GM12864 (cell line): Measurements from ENCODE around the gene ADA.

ENCODE experiments used
- DNase-seq: peaks from one replicate; pipeline ENCODE4 v3.0.0-alpha.2; 2011; ENCODE audit warnings: low read depth
- H3K4me3 ChIP-seq: 2 replicates; pipeline ENCODE4 v1.5.1; 2011; ENCODE audit warnings: mild to moderate bottlenecking, low read depth, low read length, control low read depth
- TF ChIP-seq, protein P1 (sequence below): IDR thresholded peaks from 2 replicates; pipeline ENCODE4 v1.5.1; 2011; ENCODE audit warnings: low read depth, mild to moderate bottlenecking, moderate library complexity, low read length, control low read depth, inconsistent platforms; ENCODE audit errors: missing control alignments

Gene ADA

DNA sequence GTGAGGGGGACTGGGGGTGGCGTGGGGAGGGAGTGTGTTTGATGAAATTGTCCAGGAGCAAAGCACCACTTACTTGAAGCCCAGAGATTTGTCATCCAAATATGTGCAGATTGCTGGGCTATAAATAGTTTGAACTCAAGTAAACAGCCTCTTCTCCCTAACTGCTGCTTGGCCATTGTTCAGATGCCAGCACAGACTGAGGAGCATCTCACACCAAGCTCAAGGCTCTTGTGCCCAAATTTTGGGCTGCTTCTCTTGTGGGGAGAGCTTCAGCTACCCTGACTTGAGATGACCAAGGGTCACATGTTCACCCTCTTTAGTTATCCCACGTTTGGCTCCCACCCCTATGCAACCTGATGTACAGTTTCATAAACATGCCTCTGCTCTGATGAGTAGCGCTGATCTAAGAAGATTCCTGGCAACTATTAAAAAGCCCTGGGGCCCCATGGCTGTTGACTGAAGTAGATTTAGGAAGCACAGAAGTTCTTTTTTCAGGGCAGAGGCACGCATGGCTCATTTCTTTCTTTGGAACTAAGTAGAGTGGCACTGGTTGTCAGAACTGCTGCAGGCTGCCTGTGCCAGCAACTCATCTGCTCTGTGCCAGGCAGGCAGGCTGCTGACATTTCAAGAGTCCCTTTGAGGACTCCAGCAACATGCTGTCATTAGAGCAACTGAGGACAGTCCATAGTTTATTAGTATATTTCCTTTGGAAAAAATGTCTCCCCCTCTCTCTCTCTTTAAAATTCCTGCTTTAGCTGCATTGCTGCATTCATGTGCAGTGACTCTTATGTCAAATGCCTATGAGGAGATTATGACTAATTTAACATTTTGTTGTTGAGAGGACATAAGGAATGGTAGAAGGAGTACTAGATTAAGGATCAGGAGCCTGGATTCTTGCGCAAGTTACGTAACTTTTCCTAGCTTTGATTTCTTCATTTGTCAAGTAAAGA lies 78.7 kb downstream of the ADA start:
- no peak overlapping the region for H3K4me3 ChIP-seq
- DNase-seq = no peak
- TF ChIP-seq, protein P1, sequence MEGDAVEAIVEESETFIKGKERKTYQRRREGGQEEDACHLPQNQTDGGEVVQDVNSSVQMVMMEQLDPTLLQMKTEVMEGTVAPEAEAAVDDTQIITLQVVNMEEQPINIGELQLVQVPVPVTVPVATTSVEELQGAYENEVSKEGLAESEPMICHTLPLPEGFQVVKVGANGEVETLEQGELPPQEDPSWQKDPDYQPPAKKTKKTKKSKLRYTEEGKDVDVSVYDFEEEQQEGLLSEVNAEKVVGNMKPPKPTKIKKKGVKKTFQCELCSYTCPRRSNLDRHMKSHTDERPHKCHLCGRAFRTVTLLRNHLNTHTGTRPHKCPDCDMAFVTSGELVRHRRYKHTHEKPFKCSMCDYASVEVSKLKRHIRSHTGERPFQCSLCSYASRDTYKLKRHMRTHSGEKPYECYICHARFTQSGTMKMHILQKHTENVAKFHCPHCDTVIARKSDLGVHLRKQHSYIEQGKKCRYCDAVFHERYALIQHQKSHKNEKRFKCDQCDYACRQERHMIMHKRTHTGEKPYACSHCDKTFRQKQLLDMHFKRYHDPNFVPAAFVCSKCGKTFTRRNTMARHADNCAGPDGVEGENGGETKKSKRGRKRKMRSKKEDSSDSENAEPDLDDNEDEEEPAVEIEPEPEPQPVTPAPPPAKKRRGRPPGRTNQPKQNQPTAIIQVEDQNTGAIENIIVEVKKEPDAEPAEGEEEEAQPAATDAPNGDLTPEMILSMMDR = no peak

DNA sequence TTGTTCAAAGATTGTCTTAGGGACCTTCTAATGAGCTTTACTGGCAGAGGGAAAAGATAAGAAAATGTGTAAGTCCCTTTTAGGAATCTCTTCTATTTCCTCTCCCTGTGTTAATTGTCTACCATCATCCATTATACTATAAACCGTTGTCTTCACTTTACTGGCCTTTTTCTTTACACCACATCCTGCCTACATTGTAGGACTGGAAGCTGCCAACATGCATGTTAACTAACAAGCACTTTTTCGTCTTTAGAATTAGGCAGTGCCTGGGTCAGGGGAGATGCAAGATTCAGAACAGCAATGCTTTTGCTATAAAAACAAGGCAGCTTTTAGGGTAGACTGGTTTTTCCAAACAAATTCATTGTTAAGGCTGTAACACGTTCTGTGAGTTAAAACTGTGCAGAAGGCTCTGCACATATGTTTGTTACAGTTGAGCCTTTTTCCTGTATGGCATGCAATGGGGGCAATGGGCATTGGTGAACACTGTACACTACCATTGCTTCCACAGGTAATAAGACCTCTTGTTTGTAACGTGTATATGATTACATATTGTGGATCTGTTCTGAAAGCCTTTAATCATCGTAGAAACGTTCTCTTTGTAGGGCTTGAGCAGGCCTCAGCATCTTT lies 80.0 kb downstream of the ADA start:
- TF ChIP-seq, protein P1 = no peak

DNA sequence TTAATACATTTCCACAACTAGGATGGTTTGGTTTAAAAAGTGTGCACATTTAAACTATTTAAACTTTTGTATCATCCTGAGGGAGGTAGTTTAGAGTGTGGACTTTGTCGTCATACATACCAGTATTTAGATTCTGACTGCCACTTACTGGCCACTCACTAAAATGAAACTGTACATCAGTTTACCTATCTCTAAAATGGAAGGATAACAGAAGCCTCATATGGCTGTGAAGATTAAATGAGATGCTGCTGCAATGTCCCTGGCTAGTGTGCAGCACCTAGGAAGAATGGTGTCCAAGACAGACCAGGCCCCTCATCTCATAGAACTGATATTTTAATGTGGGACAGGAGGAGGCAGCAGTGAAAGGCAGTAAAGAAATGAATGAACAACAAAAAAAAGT lies 81.1 kb downstream of the ADA start:
- DNase-seq = no peak
- TF ChIP-seq, protein P1 = no peak
- no peak overlapping the region for H3K4me3 ChIP-seq

More for the DNA sequence above, 80.0 kb downstream of the ADA start:
- DNase-seq = no peak
- no peak overlapping the region for H3K4me3 ChIP-seq
